Suprapubic skin (tissue), 4 donors: Measurements from ENCODE around the gene AKR1A1. TPM values are rescaled to one million over a fixed set of nuclear protein-coding genes. Genes with fewer than 3 reads are reported as not detected.

Source experiments
- DNase-seq, 2 donors: peaks; one replicate each; pipeline ENCODE4 v3.0.0-alpha.2; 2019; ENCODE audit warnings: low spot score in 2 of 2
- H3K27ac ChIP-seq: fragments of 200-600 bp; sonication (generic); one replicate; pipeline ENCODE4 v1.5.1; 2019
- H3K27me3 ChIP-seq: fragments of 200-600 bp; sonication (generic); one replicate; pipeline ENCODE4 v1.5.1; 2019
- H3K36me3 ChIP-seq: fragments of 200-600 bp; sonication (generic); one replicate; pipeline ENCODE4 v1.5.1; 2019
- H3K4me1 ChIP-seq: fragments of 200-600 bp; sonication (generic); one replicate; pipeline ENCODE4 v1.5.1; 2019
- H3K4me3 ChIP-seq: fragments of 200-600 bp; sonication (generic); one replicate; pipeline ENCODE4 v1.5.1; 2019; ENCODE audit warnings: mild to moderate bottlenecking
- H3K9me3 ChIP-seq: fragments of 200-600 bp; sonication (generic); one replicate; pipeline ENCODE4 v1.5.1; 2019
- EP300 ChIP-seq: sonication (generic); formaldehyde crosslinking; IDR thresholded peaks from one replicate; pipeline ENCODE4 v1.6.1; 2017; ENCODE audit warnings: antibody characterized with exemption
- POLR2A ChIP-seq, 2 donors: fragments of 450-650 bp; IDR thresholded peaks; one replicate each; pipeline ENCODE4 v1.6.1; 2017; ENCODE audit warnings: antibody characterized with exemption in 2 of 2, mild to moderate bottlenecking in 2 of 2, moderate library complexity in 2 of 2
- POLR2AphosphoS5 ChIP-seq, 3 donors: sonication (generic); formaldehyde crosslinking; IDR thresholded peaks; one replicate each; pipeline ENCODE4 v1.6.1; 2017; ENCODE audit warnings: antibody characterized with exemption in 3 of 3
- WGBS: methylation state at CpG from one replicate; pipeline ENCODE4 v1.1.5; 2018; 5-methylcytosine and 5-hydroxymethylcytosine counted together
- total RNA-seq, 4 donors: library from RNA; depleted of rRNA; stranded (reverse); fragments of >200 nt; gene quantifications; one replicate each; pipeline ENCODE4 v1.1.0, GENCODE V29; 2016
- TF ChIP-seq, protein P1 (sequence below), 2 donors: fragments of 200-600 bp in 1 of 2; fragments of 450-650 bp in 1 of 2; sonication (generic) in 1 of 2; IDR thresholded peaks; one replicate each; pipeline ENCODE4 v1.5.1; 2016 to 2019; ENCODE audit warnings: antibody characterized with exemption in 2 of 2, mild to moderate bottlenecking in 1 of 2, moderate library complexity in 1 of 2

AKR1A1 gene
- total RNA-seq, 4 donors from 2014 or later = 60.1 to 87.1 (median 82.8) TPM

DNA sequence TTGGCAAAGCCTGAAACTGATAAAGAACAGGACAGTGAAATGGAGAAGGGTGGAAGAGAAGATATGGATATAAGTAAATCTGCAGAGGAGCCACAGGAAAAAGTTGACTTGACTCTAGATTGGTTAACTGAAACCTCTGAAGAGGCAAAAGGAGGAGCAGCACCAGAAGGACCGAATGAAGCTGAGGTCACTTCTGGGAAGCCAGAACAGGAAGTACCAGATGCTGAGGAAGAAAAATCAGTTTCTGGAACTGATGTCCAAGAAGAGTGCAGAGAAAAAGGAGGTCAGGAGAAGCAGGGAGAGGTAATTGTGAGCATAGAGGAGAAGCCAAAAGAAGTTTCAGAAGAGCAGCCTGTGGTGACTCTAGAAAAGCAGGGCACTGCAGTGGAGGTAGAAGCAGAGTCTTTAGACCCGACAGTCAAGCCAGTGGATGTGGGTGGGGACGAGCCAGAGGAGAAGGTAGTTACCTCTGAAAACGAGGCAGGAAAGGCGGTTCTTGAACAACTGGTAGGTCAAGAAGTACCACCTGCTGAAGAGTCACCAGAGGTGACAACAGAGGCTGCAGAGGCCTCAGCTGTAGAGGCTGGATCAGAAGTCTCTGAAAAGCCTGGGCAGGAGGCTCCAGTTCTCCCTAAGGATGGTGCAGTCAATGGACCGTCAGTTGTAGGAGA is 56.9 kb downstream of the AKR1A1 start:
- DNase-seq = no peak
- TF ChIP-seq POLR2A (IDR thresholded peaks at IDR 0.05) (no peak), EP300 (no peak), POLR2AphosphoS5 (IDR thresholded peaks at IDR 0.05) (no peak)
- TF ChIP-seq, protein P1, sequence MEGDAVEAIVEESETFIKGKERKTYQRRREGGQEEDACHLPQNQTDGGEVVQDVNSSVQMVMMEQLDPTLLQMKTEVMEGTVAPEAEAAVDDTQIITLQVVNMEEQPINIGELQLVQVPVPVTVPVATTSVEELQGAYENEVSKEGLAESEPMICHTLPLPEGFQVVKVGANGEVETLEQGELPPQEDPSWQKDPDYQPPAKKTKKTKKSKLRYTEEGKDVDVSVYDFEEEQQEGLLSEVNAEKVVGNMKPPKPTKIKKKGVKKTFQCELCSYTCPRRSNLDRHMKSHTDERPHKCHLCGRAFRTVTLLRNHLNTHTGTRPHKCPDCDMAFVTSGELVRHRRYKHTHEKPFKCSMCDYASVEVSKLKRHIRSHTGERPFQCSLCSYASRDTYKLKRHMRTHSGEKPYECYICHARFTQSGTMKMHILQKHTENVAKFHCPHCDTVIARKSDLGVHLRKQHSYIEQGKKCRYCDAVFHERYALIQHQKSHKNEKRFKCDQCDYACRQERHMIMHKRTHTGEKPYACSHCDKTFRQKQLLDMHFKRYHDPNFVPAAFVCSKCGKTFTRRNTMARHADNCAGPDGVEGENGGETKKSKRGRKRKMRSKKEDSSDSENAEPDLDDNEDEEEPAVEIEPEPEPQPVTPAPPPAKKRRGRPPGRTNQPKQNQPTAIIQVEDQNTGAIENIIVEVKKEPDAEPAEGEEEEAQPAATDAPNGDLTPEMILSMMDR (IDR thresholded peaks at IDR 0.05) = no peak
- 79% methylated on average over 6 of the region's 6 CpGs for WGBS
- H3K27me3 ChIP-seq = no peaks in the 10 kb centered on the region
- H3K4me1 ChIP-seq = peaks cover 10% of the 10 kb centered on the region
- no peak overlapping the region for H3K4me3 ChIP-seq
- H3K27ac ChIP-seq = no peak overlapping the region
- peaks cover 43% of the 10 kb centered on the region for H3K36me3 ChIP-seq
- H3K9me3 ChIP-seq = no peaks in the 10 kb centered on the region

DNA sequence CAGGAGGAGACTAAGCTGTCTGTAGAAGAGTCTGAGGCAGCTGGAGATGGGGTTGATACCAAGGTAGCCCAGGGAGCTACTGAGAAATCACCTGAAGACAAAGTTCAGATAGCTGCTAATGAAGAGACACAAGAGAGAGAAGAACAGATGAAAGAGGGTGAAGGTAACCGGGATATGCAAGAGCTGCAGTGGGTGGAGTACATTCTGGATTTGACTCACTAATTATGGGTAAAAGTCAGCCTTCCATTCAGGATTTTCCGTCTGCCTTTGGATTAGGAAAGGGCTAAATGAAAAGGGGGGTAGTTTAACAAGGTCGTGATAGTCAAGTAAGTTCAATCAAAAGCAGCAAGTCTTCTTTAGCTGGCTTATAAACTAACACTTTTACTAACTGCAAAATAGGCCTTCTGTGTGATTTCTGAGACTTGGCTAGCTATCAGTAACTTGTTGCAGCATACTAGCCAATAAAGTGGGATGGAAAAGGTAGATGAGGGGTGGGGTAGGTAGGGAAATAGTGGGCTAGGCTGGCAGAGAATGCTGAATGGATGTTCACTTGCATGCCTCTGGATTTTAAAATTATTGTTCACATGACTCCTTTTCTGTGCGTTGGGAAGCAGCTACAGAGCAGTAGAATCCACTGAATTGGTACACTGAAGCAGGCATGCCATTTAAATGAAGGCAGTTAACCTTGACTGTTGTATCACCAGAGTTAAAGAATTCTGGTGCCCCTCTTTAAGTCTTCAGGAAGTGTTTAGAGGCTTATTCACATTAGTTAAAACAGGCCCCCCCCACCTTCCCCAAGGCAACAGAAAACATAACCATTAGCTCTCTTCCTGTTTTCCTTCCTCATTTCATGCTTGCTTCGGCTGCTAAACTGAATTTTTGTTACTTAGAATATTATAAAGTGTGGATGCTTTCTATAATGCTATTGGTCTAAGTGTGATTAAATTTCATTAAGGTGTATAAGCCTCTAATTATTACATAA is 57.8 kb downstream of the AKR1A1 start:
- TF ChIP-seq, protein P1 (IDR thresholded peaks at IDR 0.05) = no peak
- TF ChIP-seq POLR2A (IDR thresholded peaks at IDR 0.05) = no peak
- TF ChIP-seq EP300 = no peak
- Histone ChIP-seq H3K27ac (no peak overlapping the region), H3K9me3 (no peaks in the 10 kb centered on the region), H3K4me3 (no peak overlapping the region), H3K27me3 (no peaks in the 10 kb centered on the region), H3K36me3 (peaks cover 41% of the 10 kb centered on the region), H3K4me1 (peaks cover 13% of the 10 kb centered on the region)
- 69% methylated on average over 5 of the region's 5 CpGs for whole genome bisulfite sequencing
- DNase-seq = no peak

DNA sequence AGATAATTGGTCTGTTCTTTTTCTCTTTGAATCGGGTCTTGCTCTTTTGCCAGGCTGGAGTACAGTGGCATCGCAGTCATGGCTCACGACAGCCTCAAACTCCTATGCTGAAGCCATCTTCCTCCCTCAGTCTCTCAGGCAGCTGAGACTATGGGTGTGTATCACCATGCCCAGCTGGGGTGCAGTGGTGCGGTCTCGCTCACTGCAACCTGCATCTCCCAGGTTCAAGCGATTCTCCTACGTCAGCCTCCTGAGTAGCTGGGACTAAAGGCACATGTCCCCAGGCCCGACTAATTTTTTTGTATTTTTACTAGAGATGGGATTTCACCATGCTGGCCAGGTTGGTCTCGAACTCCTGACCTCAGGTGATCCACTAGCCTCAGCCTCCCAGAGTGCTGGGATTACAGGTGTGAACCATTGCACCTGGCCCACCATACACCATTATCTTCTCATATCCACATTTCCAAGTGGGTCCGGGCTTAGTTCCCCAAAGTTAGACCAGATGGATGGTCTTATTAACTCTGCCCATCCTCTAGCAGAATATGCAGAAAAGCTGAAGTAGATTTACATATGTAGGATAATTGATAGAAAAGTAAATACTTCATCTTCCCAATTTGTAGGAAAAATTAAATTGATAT is 60.1 kb downstream of the AKR1A1 start:
- DNase-seq = no peak
- H3K4me3 ChIP-seq = no peak overlapping the region
- H3K27ac ChIP-seq = no peak overlapping the region
- H3K27me3 ChIP-seq = no peaks in the 10 kb centered on the region
- TF ChIP-seq, protein P1 (IDR thresholded peaks at IDR 0.05) = no peak
- no peak for TF ChIP-seq POLR2A (IDR thresholded peaks at IDR 0.05)
- no peak for TF ChIP-seq EP300
- no peak for TF ChIP-seq POLR2AphosphoS5 (IDR thresholded peaks at IDR 0.05)
- H3K36me3 ChIP-seq = peaks cover 48% of the 10 kb centered on the region
- peaks cover 17% of the 10 kb centered on the region for H3K4me1 ChIP-seq
- WGBS = 92% methylated on average over 10 of the region's 10 CpGs
- H3K9me3 ChIP-seq = no peaks in the 10 kb centered on the region

DNA sequence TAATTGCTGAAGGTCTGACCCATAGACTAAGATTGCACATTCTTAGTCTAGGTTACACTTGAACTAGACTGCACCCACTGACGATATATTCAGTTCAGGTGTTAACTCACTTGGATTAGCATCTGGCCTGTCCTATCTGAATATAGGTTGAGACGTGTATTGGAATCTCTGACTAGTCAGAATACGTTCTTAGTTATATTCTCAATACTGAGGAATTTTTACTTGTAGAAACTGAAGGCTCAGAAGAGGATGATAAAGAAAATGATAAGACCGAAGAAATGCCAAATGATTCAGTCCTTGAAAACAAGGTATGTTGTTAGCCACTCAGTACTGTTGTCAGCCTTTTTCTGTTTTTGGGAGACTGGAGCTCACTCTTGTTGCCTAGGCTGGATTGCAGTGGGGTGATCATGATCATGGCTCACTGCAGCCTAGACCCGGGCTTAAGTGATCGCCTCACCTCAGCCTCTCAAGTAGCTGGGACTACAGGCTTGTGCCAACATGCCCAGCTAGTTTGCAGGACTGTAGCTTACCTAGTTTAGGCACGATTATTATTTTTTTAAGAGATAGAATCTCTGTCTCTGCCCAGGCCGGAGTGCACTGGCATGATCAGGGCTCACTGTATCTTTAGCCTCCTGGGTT is 62.4 kb downstream of the AKR1A1 start:
- H3K4me3 ChIP-seq = no peak overlapping the region
- WGBS = 58% methylated on average over 8 of the region's 8 CpGs
- H3K4me1 ChIP-seq = peaks cover 13% of the 10 kb centered on the region
- no peaks in the 10 kb centered on the region for H3K9me3 ChIP-seq
- no peak for TF ChIP-seq EP300
- TF ChIP-seq POLR2A (IDR thresholded peaks at IDR 0.05) = no peak
- no peak for TF ChIP-seq POLR2AphosphoS5 (IDR thresholded peaks at IDR 0.05)
- TF ChIP-seq, protein P1 (IDR thresholded peaks at IDR 0.05) = no peak
- no peak for DNase-seq
- no peaks in the 10 kb centered on the region for H3K27me3 ChIP-seq
- peaks cover 57% of the 10 kb centered on the region for H3K36me3 ChIP-seq
- H3K27ac ChIP-seq = peak overlapping the region; percentile 50
